BE2C (cell line): Measurements from ENCODE around the gene CCL2. TPM values are rescaled to one million over a fixed set of nuclear protein-coding genes. Genes with fewer than 3 reads are reported as not detected.

Experiments
- DNase-seq: peaks from one replicate; pipeline ENCODE4 v3.0.0-alpha.2; 2020
- H3K27me3 ChIP-seq: fragments of 250-450 bp; sonication (Bioruptor Pico); 2 replicates; pipeline ENCODE4 v1.5.1; 2020; ENCODE audit warnings: mild to moderate bottlenecking
- H3K36me3 ChIP-seq: fragments of 250-450 bp; sonication (Bioruptor Pico); 2 replicates; pipeline ENCODE4 v1.5.1; 2020; ENCODE audit warnings: mild to moderate bottlenecking
- H3K4me1 ChIP-seq: fragments of 250-450 bp; sonication (Bioruptor Pico); 2 replicates; pipeline ENCODE4 v1.5.1; 2020
- H3K4me3 ChIP-seq: 2 replicates; pipeline ENCODE4 v1.5.1; 2011; ENCODE audit warnings: low read depth, low read length
- H3K9me3 ChIP-seq: fragments of 250-450 bp; sonication (Bioruptor Pico); 2 replicates; pipeline ENCODE4 v1.5.1; 2020
- polyA plus RNA-seq: library from polyadenylated mRNA; unstranded; fragments of >200 nt; gene quantifications from one replicate; pipeline ENCODE4 v1.2.1, GENCODE V29; 2012; ENCODE audit warnings: low read depth, missing spikeins; ENCODE audit not compliant: insufficient read length, insufficient read depth
- TF ChIP-seq, protein P1 (sequence below): IDR thresholded peaks from 2 replicates; pipeline ENCODE4 v1.5.1; 2012; ENCODE audit warnings: mild to moderate bottlenecking, low read depth, low read length

The CCL2 gene
- 0.80 TPM for polyA plus RNA-seq

DNA sequence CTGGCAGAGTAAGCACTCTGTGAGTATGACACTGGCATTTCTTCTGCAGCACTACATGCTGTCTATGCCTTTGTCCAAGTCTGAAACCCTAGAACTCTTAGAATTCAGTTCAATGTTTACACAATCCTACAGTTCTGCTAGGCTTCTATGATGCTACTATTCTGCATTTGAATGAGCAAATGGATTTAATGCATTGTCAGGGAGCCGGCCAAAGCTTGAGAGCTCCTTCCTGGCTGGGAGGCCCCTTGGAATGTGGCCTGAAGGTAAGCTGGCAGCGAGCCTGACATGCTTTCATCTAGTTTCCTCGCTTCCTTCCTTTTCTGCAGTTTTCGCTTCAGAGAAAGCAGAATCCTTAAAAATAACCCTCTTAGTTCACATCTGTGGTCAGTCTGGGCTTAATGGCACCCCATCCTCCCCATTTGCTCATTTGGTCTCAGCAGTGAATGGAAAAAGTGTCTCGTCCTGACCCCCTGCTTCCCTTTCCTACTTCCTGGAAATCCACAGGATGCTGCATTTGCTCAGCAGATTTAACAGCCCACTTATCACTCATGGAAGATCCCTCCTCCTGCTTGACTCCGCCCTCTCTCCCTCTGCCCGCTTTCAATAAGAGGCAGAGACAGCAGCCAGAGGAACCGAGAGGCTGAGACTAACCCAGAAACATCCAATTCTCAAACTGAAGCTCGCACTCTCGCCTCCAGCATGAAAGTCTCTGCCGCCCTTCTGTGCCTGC, at the start of gene CCL2:
CCL2 (plus strand) TSS at position 635 of the 730 bp plus-strand sequence; CDS start at position 700, 65 bp downstream.
- TF ChIP-seq, protein P1, sequence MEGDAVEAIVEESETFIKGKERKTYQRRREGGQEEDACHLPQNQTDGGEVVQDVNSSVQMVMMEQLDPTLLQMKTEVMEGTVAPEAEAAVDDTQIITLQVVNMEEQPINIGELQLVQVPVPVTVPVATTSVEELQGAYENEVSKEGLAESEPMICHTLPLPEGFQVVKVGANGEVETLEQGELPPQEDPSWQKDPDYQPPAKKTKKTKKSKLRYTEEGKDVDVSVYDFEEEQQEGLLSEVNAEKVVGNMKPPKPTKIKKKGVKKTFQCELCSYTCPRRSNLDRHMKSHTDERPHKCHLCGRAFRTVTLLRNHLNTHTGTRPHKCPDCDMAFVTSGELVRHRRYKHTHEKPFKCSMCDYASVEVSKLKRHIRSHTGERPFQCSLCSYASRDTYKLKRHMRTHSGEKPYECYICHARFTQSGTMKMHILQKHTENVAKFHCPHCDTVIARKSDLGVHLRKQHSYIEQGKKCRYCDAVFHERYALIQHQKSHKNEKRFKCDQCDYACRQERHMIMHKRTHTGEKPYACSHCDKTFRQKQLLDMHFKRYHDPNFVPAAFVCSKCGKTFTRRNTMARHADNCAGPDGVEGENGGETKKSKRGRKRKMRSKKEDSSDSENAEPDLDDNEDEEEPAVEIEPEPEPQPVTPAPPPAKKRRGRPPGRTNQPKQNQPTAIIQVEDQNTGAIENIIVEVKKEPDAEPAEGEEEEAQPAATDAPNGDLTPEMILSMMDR, result no peak
- Histone ChIP-seq H3K36me3 (no peaks in the 10 kb centered on the region), H3K27me3 (peaks cover 21% of the 10 kb centered on the region), H3K9me3 (no peaks in the 10 kb centered on the region), H3K4me1 (no peaks in the 10 kb centered on the region), H3K4me3 (peak within 1 kb of the TSS; percentile 22)
- peak; percentile 19 for DNase-seq

DNA sequence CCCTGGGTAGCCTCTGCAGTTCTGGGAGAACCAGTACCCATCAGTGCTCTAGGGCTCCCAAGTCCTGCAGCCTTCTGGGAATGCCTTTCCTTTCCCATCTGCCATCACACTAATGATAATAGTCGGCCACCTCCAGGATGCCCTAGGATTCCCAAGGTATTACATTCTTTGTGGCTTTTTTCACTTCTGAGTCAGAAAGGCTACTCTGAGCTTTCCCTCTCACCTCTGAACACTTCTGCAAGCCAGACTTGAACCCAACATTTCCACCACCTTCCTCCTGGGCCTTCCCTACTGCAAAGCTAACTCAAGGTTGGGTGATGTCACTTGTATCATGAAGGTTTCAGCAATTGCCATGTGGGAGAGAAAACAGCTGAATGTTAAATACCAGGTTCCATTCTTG, 49.7 kb upstream of the CCL2 start:
- Histone ChIP-seq H3K9me3 (no peaks in the 10 kb centered on the region), H3K4me1 (no peaks in the 10 kb centered on the region), H3K36me3 (no peaks in the 10 kb centered on the region), H3K27me3 (no peaks in the 10 kb centered on the region; the same call in 1 of the 2 replicates), H3K4me3 (no peak overlapping the region)
- no peak for DNase-seq
- TF ChIP-seq, protein P1, result no peak

DNA sequence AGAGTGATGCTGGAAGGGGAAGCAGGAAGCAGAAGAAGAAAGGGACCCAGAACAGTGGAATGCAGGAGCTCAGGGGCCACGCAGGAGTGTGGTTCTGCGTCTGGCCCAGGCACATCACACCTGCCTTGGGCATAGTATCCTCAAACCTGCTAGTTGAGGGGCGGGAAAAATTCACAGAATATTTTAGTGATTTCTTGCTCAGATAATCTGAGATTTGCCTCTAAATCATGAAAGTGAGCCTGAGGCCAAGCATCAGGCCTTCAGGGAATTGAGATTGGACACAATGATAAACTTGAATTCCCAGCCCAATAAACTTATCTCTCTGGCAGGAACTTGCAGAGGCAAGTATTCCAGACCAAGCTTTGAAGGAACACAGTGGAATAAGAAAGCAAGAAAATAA, 48.5 kb upstream of the CCL2 start:
- H3K36me3 ChIP-seq, result no peaks in the 10 kb centered on the region
- DNase-seq, result no peak
- TF ChIP-seq, protein P1, result no peak
- H3K4me1 ChIP-seq, result no peaks in the 10 kb centered on the region
- no peaks in the 10 kb centered on the region for H3K27me3 ChIP-seq
- no peak overlapping the region for H3K4me3 ChIP-seq
- H3K9me3 ChIP-seq, result no peaks in the 10 kb centered on the region

DNA sequence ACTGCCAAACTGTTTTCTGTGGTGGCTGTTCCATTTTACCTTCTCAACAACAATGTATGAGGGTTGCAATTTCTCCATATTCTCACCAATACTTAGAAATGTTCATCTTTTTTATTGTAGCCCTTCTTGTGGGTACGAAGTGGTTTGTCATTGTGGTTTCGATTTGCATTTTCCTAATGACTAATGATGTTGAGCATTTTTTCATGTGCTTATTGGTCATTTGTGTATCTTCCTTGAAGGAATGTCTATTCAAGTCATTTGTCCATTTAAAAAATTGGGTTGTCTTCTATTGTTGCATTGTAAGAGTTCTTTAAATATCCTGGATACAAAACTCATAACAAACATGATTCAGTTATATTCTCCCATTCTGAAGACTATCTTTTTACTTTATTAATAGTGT, 47.5 kb upstream of the CCL2 start:
- no peak for DNase-seq
- Histone ChIP-seq H3K4me3 (no peak overlapping the region), H3K36me3 (no peaks in the 10 kb centered on the region), H3K4me1 (no peaks in the 10 kb centered on the region), H3K27me3 (no peaks in the 10 kb centered on the region), H3K9me3 (no peaks in the 10 kb centered on the region)
- TF ChIP-seq, protein P1, result no peak

DNA sequence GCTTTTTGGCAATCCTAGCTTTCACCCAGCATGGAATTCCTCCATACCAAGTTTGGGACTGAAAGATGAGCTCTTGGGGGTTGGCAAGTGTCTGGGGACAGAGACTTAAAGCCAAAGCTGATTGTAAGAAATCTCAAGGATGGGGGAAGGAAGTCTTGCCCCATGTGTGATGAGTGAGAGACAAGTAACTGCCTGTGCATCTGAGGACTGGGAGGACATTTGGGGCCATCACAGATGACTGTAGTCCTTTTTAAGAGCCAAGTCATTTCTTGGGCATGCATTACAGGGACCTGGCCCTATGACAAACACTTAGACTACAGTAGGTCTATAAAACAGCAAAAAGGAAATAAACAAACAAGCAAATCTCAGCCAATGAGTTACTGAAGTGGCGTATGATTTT, 36.3 kb upstream of the CCL2 start:
- TF ChIP-seq, protein P1, result no peak
- H3K36me3 ChIP-seq, result no peaks in the 10 kb centered on the region

DNA sequence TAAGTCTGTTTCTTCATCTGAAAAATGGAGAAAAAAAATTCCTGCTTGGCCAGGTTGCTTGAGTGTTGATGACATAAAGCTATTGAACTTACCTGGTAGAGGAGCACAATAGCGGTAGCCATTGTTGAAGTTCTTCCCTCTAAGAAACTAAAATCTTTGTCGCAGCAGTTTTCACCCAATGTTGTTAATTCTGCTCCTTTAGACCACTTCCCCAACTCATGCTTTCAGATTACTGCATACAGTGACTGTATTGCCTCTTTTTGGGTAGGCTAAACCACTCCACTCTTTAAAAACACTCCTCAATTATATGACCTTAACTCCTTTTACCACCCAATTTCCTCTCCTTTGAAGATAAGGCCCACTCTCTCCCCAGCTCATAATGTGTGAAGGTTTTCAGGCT, 35.7 kb upstream of the CCL2 start:
- H3K9me3 ChIP-seq, result no peaks in the 10 kb centered on the region
- H3K4me3 ChIP-seq, result no peak overlapping the region
- DNase-seq, result no peak
- TF ChIP-seq, protein P1, result no peak
- H3K36me3 ChIP-seq, result no peaks in the 10 kb centered on the region
- H3K4me1 ChIP-seq, result no peaks in the 10 kb centered on the region
- no peaks in the 10 kb centered on the region for H3K27me3 ChIP-seq

More for the DNA sequence above, 36.3 kb upstream of the CCL2 start:
- Histone ChIP-seq H3K9me3 (no peaks in the 10 kb centered on the region), H3K4me1 (no peaks in the 10 kb centered on the region), H3K27me3 (no peaks in the 10 kb centered on the region), H3K4me3 (no peak overlapping the region)
- DNase-seq, result no peak
